Adipocyte (in vitro differentiated cells): Measurements from ENCODE around the gene AKAP10.
A peak's percentile ranks its signal among the peaks of the same experiment; 100 is the strongest.
"Not testable (repeated sequence)": the region's sequence is repeated elsewhere in the genome, so short reads cannot be mapped to it uniquely, and the experiment has no call there.

Source experiments
- DNase-seq: peaks from one replicate; pipeline ENCODE4 v3.0.0-alpha.2; 2015; ENCODE audit warnings: low read depth
- H3K27me3 ChIP-seq: replicated peaks from 2 replicates; pipeline ENCODE4 v1.7.0; 2013; ENCODE audit warnings: mild to moderate bottlenecking, low read length, moderate library complexity; ENCODE audit not compliant: control insufficient read depth, insufficient read depth
- H3K36me3 ChIP-seq: 2 replicates; pipeline ENCODE4 v1.7.0; 2013; ENCODE audit warnings: low read length, mild to moderate bottlenecking, moderate library complexity; ENCODE audit not compliant: control insufficient read depth, insufficient read depth, severe bottlenecking
- H3K4me1 ChIP-seq: 2 replicates; pipeline ENCODE4 v1.7.0; 2013; ENCODE audit warnings: mild to moderate bottlenecking, low read length, moderate library complexity; ENCODE audit not compliant: control insufficient read depth, insufficient read depth
- H3K4me3 ChIP-seq: 2 replicates; pipeline ENCODE4 v1.7.0; 2013; ENCODE audit warnings: mild to moderate bottlenecking, low read length, moderate library complexity
- H3K9ac ChIP-seq: 2 replicates; pipeline ENCODE4 v1.7.0; 2013; ENCODE audit warnings: mild to moderate bottlenecking, low read length, moderate library complexity
- H3K9me3 ChIP-seq: 2 replicates; pipeline ENCODE4 v1.7.0; 2013; ENCODE audit warnings: mild to moderate bottlenecking, low read length, moderate library complexity; ENCODE audit not compliant: control insufficient read depth

Gene AKAP10

GRCh38 chr17:19911033-19911432 lies 66.6 kb downstream of the AKAP10 start:
- H3K36me3 ChIP-seq: peaks cover 88% of the 10 kb centered on the region

DNA sequence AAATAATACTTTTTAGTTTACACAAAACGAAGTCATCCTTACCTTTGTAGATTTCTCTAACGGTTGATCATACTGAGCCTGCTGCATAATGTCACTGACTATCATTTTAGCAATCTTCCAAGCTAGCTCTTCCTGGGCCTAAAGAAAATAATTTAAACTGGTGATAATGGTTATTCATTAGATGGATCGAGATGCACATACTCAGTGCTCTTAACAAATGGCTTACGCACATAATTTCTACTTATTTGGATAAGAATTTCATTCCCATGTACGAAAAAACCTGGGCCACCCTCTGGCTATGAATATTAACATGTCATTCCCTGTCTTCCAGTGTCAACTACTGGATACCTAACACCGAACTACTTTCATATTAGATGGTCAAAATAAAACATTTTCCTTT lies 68.5 kb downstream of the AKAP10 start:
- no peak for DNase-seq
- Histone ChIP-seq H3K9ac (no peak overlapping the region), H3K4me1 (peaks cover 10% of the 10 kb centered on the region), H3K4me3 (no peak overlapping the region), H3K36me3 (peaks cover 80% of the 10 kb centered on the region), H3K9me3 (no peaks in the 10 kb centered on the region), H3K27me3 (no peaks in the 10 kb centered on the region)

More at GRCh38 chr17:19911033-19911432, 66.6 kb downstream of the AKAP10 start:
- Histone ChIP-seq H3K4me1 (no peaks in the 10 kb centered on the region), H3K27me3 (no peaks in the 10 kb centered on the region), H3K9me3 (no peaks in the 10 kb centered on the region), H3K4me3 (no peak overlapping the region), H3K9ac (no peak overlapping the region)
- no peak for DNase-seq

DNA sequence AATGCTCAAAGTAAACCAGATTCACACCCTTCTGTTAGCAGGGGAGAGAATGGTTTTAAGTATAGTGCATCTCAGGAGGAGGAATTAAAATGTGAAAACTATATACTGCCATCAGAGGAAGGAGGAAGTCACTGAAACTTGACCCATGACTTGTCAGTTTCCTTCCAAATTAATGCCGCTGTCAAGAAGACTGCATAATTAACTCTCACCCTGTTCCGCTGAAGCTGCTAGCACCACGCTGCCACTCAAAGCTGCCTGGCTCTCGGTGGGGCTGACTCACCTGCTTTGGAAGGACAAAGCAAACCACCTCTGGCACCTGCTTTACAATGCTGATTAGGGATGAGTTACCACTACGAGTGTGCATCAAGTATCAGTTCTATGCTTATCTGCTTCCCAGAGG lies 72.1 kb downstream of the AKAP10 start:
- no peak overlapping the region for H3K4me3 ChIP-seq
- peaks cover 23% of the 10 kb centered on the region for H3K4me1 ChIP-seq
- H3K36me3 ChIP-seq: peaks cover 61% of the 10 kb centered on the region
- DNase-seq: no peak
- no peaks in the 10 kb centered on the region for H3K9me3 ChIP-seq
- no peaks in the 10 kb centered on the region for H3K27me3 ChIP-seq
- no peak overlapping the region for H3K9ac ChIP-seq

- peaks cover 27% of the 10 kb centered on the region for H3K4me1 ChIP-seq
- H3K9ac ChIP-seq: no peak overlapping the region
- H3K27me3 ChIP-seq: no peaks in the 10 kb centered on the region
- no peak for DNase-seq
- peaks cover 60% of the 10 kb centered on the region for H3K36me3 ChIP-seq
- no peaks in the 10 kb centered on the region for H3K9me3 ChIP-seq
- no peak overlapping the region for H3K4me3 ChIP-seq
Observed at GRCh38 chr17:19904924-19905323, 72.7 kb downstream of the AKAP10 start.

DNA sequence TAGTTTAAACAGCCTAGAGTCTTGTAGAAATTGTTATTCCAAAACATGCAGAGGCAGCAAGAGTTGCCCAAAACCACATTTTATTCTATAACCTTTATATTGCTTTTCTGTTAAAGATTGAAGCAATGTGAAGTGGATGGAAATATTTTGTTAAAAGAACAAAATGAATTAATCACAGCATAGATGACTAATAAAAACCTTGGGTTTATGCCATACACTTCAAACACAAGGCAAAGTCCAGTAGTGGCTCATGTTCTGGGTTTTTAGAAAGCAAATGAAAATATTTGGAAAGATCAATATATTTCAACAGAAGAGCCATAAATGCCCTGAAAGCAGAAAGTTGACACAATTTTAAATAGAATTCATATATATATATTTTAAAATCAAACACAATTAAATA lies 73.2 kb downstream of the AKAP10 start:
- peak; percentile 42 for DNase-seq
- H3K4me3 ChIP-seq: peak overlapping the region; percentile 67
- H3K4me1 ChIP-seq: peaks cover 27% of the 10 kb centered on the region
- no peaks in the 10 kb centered on the region for H3K27me3 ChIP-seq
- peak overlapping the region; percentile 72 for H3K9ac ChIP-seq
- peaks cover 60% of the 10 kb centered on the region for H3K36me3 ChIP-seq
- H3K9me3 ChIP-seq: no peaks in the 10 kb centered on the region

- no peak for DNase-seq
- no peaks in the 10 kb centered on the region for H3K9me3 ChIP-seq
- H3K36me3 ChIP-seq: peaks cover 29% of the 10 kb centered on the region
- H3K27me3 ChIP-seq: no peaks in the 10 kb centered on the region
- no peak overlapping the region for H3K4me3 ChIP-seq
- H3K9ac ChIP-seq: no peak overlapping the region
- H3K4me1 ChIP-seq: peaks cover 50% of the 10 kb centered on the region
Observed at GRCh38 chr17:19900809-19901208, 76.8 kb downstream of the AKAP10 start.

- Histone ChIP-seq H3K4me3 (no peak overlapping the region), H3K27me3 (no peaks in the 10 kb centered on the region)
- DNase-seq: peak; percentile 75
Observed at GRCh38 chr17:19897903-19898302, 79.7 kb downstream of the AKAP10 start.

GRCh38 chr17:19897090-19897837 lies 80.4 kb downstream of the AKAP10 start:
- H3K9ac ChIP-seq: peak overlapping the region; percentile 0
- peaks cover 27% of the 10 kb centered on the region for H3K4me1 ChIP-seq
- H3K27me3 ChIP-seq: no peaks in the 10 kb centered on the region
- peak overlapping the region; percentile 15 for H3K4me3 ChIP-seq
- H3K9me3 ChIP-seq: no peaks in the 10 kb centered on the region
- peaks cover 20% of the 10 kb centered on the region for H3K36me3 ChIP-seq
- DNase-seq: peak; percentile 7

More at GRCh38 chr17:19897903-19898302, 79.7 kb downstream of the AKAP10 start:
- no peaks in the 10 kb centered on the region for H3K9me3 ChIP-seq
- H3K36me3 ChIP-seq: peaks cover 20% of the 10 kb centered on the region
- peaks cover 29% of the 10 kb centered on the region for H3K4me1 ChIP-seq
- H3K9ac ChIP-seq: peak overlapping the region; percentile 0

- Histone ChIP-seq H3K4me3 (peak overlapping the region; percentile 15), H3K27me3 (no peaks in the 10 kb centered on the region), H3K4me1 (peaks cover 27% of the 10 kb centered on the region), H3K9me3 (no peaks in the 10 kb centered on the region), H3K36me3 (peaks cover 20% of the 10 kb centered on the region), H3K9ac (no peak overlapping the region)
- DNase-seq: no peak
Observed at GRCh38 chr17:19896679-19897078, 80.9 kb downstream of the AKAP10 start.

DNA sequence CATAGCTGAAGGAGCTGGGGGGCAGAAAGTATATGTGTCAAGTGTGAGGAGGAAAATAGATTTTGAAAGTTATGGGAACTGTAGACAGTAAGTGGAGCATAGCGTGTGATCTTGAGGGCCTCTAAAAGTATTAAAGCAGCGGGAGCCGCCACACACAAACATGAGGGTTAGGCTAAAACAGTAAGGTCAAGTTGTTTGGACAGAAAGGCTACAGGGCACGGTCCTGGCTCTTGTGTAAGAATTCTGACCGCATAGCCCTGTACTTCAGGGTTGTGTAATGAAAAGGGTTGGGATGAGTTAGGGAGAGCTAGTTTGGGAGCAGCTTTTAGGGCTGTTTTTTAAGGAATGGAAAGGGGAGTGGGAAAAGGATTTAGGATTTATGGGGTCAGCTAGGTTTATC lies 87.1 kb downstream of the AKAP10 start:
- H3K9ac ChIP-seq, H3K36me3 ChIP-seq, H3K9me3 ChIP-seq, H3K4me1 ChIP-seq, H3K4me3 ChIP-seq, H3K27me3 ChIP-seq, DNase-seq: not testable (repeated sequence)

GRCh38 chr17:19890001-19890400 lies 87.6 kb downstream of the AKAP10 start:
- not testable (repeated sequence) for H3K9me3 ChIP-seq, H3K9ac ChIP-seq, H3K4me3 ChIP-seq, H3K27me3 ChIP-seq, DNase-seq, H3K4me1 ChIP-seq, H3K36me3 ChIP-seq

DNA sequence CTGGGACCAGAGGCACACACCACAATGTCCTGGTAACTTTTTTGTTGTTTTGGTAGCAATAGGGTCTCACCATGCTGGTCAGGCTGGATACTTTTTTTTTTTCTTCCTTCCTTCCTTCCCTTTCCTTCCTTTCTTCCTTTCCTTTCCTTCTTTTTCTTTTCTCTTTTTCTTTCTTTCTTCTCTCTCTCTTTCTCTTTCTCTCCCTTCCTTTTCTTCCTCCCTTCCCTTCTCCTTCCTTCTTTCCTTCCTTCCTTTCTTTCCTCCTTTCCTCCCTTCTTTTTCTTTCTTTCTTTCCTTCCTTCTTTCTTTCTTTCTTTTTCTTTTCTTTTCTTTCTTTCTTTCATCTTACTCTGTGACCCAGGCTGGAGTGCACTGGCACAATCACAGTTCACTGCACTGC lies 91.5 kb downstream of the AKAP10 start:
- Histone ChIP-seq H3K9ac (no peak overlapping the region), H3K36me3 (no peaks in the 10 kb centered on the region), H3K9me3 (no peaks in the 10 kb centered on the region), H3K27me3 (no peaks in the 10 kb centered on the region), H3K4me1 (no peaks in the 10 kb centered on the region), H3K4me3 (no peak overlapping the region)
- DNase-seq: no peak
